H1 (cell line): Measurements from ENCODE around the gene F2RL2. TPM values are rescaled to one million over a fixed set of nuclear protein-coding genes. Genes with fewer than 3 reads are reported as not detected.

Experiments used
- CTCF ChIA-PET: fragments of 300-600 bp; sonication (Branson Sonifier 250); formaldehyde crosslinking; loops from one replicate; lab custom pipeline; 2021; ENCODE audit not compliant: partially characterized antibody; lab: Charles Lee
- POLR2A ChIA-PET: fragments of 300-600 bp; sonication (Branson Sonifier 250); formaldehyde crosslinking; loops from one replicate; lab custom pipeline; 2021; ENCODE audit warnings: inconsistent platforms; ENCODE audit not compliant: partially characterized antibody; lab: Charles Lee
- DNase-seq, 2 experiments: peaks; one replicate each; pipeline versions ENCODE4 v3.0.0 to v3.0.0-alpha.2; 2010 to 2022; ENCODE audit warnings: low spot score in 2 of 2, low read depth in 1 of 2, mixed read lengths in 1 of 2
- FAIRE-seq: peaks from 2 replicates; lab custom pipeline; 2011; peaks lifted over from hg19 to GRCh38; lab: Jason Lieb, UNC
- H2AFZ ChIP-seq: 2 replicates; pipeline ENCODE4 v1.8.1; 2012; ENCODE audit warnings: low read length, inconsistent platforms
- H2AK5ac ChIP-seq: 2 replicates; pipeline ENCODE4 v1.6.1; 2013; ENCODE audit warnings: low read depth, low read length
- H2BK120ac ChIP-seq: replicated peaks from 2 replicates; pipeline ENCODE3; 2013; ENCODE audit warnings: low read depth, low read length, inconsistent platforms
- H2BK12ac ChIP-seq: 2 replicates; pipeline ENCODE4 v1.6.1; 2013; ENCODE audit warnings: low read depth, low read length
- H2BK15ac ChIP-seq: 2 replicates; pipeline ENCODE4 v1.6.1; 2013; ENCODE audit warnings: low read length
- H2BK20ac ChIP-seq: 2 replicates; pipeline ENCODE4 v1.6.1; 2013; ENCODE audit warnings: low read length
- H2BK5ac ChIP-seq: 2 replicates; pipeline ENCODE4 v1.6.1; 2013; ENCODE audit warnings: low read depth, low read length
- H3K14ac ChIP-seq: 2 replicates; pipeline ENCODE4 v1.6.1; 2013; ENCODE audit warnings: inconsistent platforms; ENCODE audit not compliant: insufficient read length
- H3K18ac ChIP-seq: 2 replicates; pipeline ENCODE4 v1.6.1; 2013; ENCODE audit warnings: low read length; ENCODE audit errors: extremely low read depth
- H3K23ac ChIP-seq: 2 replicates; pipeline ENCODE4 v1.6.1; 2013; ENCODE audit warnings: inconsistent platforms; ENCODE audit not compliant: insufficient read length
- H3K23me2 ChIP-seq: 2 replicates; pipeline ENCODE4 v1.6.1; 2013; ENCODE audit warnings: low read depth, low read length
- H3K27ac ChIP-seq: 2 replicates; pipeline ENCODE4 v1.6.1; 2011; ENCODE audit warnings: low read depth, low read length, inconsistent platforms
- H3K27me3 ChIP-seq, 4 experiments: replicated peaks in 1 of 4; 1 replicate in 1 of 4; 2 replicates in 3 of 4; pipeline versions ENCODE4 v1.6.1 to v1.8.1; 2011 to 2013; ENCODE audit warnings: low read length in 3 of 4, mild to moderate bottlenecking in 3 of 4, inconsistent platforms in 2 of 4, mixed read lengths in 2 of 4, moderate library complexity in 1 of 4; ENCODE audit not compliant: control insufficient read depth in 3 of 4, insufficient read depth in 3 of 4; ENCODE audit errors: extremely low read depth in 1 of 4
- H3K36me3 ChIP-seq, 4 experiments: 2 replicates each; pipeline versions ENCODE4 v1.6.1 to v1.8.1; 2011 to 2013; ENCODE audit warnings: mild to moderate bottlenecking in 4 of 4, low read length in 3 of 4, moderate library complexity in 2 of 4, control low read depth in 1 of 4, inconsistent platforms in 1 of 4; ENCODE audit not compliant: insufficient read depth in 4 of 4, control insufficient read depth in 2 of 4
- H3K4ac ChIP-seq: replicated peaks from 2 replicates; pipeline ENCODE3; 2013; ENCODE audit warnings: low read length, low read depth, mixed read lengths, inconsistent platforms; ENCODE audit not compliant: insufficient read length
- H3K4me1 ChIP-seq, 4 experiments: replicated peaks in 1 of 4; 1 replicate in 1 of 4; 2 replicates in 3 of 4; pipeline versions ENCODE4 v1.6.1 to v1.8.1; 2011 to 2013; ENCODE audit warnings: low read length in 3 of 4, inconsistent platforms in 2 of 4, mixed read lengths in 1 of 4; ENCODE audit not compliant: insufficient read depth in 4 of 4, control insufficient read depth in 3 of 4
- H3K4me2 ChIP-seq, 2 experiments: 2 replicates each; pipeline versions ENCODE4 v1.6.1 to v1.8.1; 2011 to 2013; ENCODE audit warnings: low read depth in 2 of 2, low read length in 2 of 2, control low read depth in 1 of 2, inconsistent platforms in 1 of 2, mild to moderate bottlenecking in 1 of 2; ENCODE audit not compliant: insufficient read depth in 1 of 2
- H3K4me3 ChIP-seq, 4 experiments: fragments of 200-600, 300-600 bp in 1 of 4; sonication (generic), shearing (Covaris generic), sonication (Bioruptor Twin) in 1 of 4; 2 replicates each; pipeline versions ENCODE4 v1.5.1 to v1.8.1; 2011 to 2016; ENCODE audit warnings: low read length in 4 of 4, low read depth in 3 of 4, control low read depth in 2 of 4, inconsistent platforms in 2 of 4, mild to moderate bottlenecking in 2 of 4, mixed read lengths in 1 of 4, moderate library complexity in 1 of 4; ENCODE audit not compliant: insufficient read depth in 2 of 4; ENCODE audit errors: extremely low read depth in 1 of 4
- H3K56ac ChIP-seq: replicated peaks from 2 replicates; pipeline ENCODE3; 2013; ENCODE audit warnings: low read depth, mild to moderate bottlenecking, mixed read lengths, low read length, inconsistent platforms; ENCODE audit not compliant: insufficient read length
- H3K79me1 ChIP-seq: 2 replicates; pipeline ENCODE4 v1.6.1; 2013; ENCODE audit warnings: low read depth, low read length, control low read depth
- H3K79me2 ChIP-seq, 2 experiments: 2 replicates each; pipeline versions ENCODE4 v1.6.1 to v1.8.1; 2012 to 2013; ENCODE audit warnings: low read length in 2 of 2, mild to moderate bottlenecking in 2 of 2, inconsistent platforms in 1 of 2; ENCODE audit not compliant: insufficient read depth in 2 of 2, control insufficient read depth in 1 of 2
- H3K9ac ChIP-seq, 4 experiments: replicated peaks in 1 of 4; 1 replicate in 1 of 4; 2 replicates in 3 of 4; pipeline versions ENCODE4 v1.6.1 to v1.8.1; 2011 to 2013; ENCODE audit warnings: low read depth in 3 of 4, low read length in 3 of 4, control low read depth in 2 of 4, mild to moderate bottlenecking in 2 of 4, moderate library complexity in 2 of 4, inconsistent platforms in 1 of 4; ENCODE audit errors: extremely low read depth in 1 of 4
- H3K9me3 ChIP-seq, 2 experiments: 2 replicates each; pipeline versions ENCODE4 v1.6.1 to v1.8.1; 2012 to 2013; ENCODE audit warnings: mild to moderate bottlenecking in 2 of 2, moderate library complexity in 2 of 2, control low read depth in 1 of 2, inconsistent platforms in 1 of 2, low read depth in 1 of 2, low read length in 1 of 2, mixed read lengths in 1 of 2; ENCODE audit not compliant: insufficient read depth in 2 of 2
- H4K20me1 ChIP-seq, 2 experiments: replicated peaks in 1 of 2; 2 replicates each; pipeline versions ENCODE3 to v1.8.1; 2011 to 2013; ENCODE audit warnings: inconsistent platforms in 2 of 2, low read length in 2 of 2, mild to moderate bottlenecking in 1 of 2; ENCODE audit not compliant: insufficient read depth in 2 of 2, control insufficient read depth in 1 of 2
- H4K5ac ChIP-seq: 2 replicates; pipeline ENCODE4 v1.6.1; 2013; ENCODE audit warnings: low read length, low read depth, mixed read lengths, inconsistent platforms; ENCODE audit not compliant: insufficient read length
- H4K8ac ChIP-seq: 2 replicates; pipeline ENCODE4 v1.8.0; 2013; ENCODE audit warnings: mild to moderate bottlenecking, moderate library complexity, low read length, inconsistent platforms; ENCODE audit not compliant: insufficient read depth; ENCODE audit errors: extremely low read depth
- H4K91ac ChIP-seq: replicated peaks from 2 replicates; pipeline ENCODE3; 2013; ENCODE audit warnings: low read length, mixed read lengths, inconsistent platforms; ENCODE audit not compliant: insufficient read length
- FOSL1 ChIP-seq: IDR thresholded peaks from 2 replicates; pipeline ENCODE4 v1.6.1; 2011; ENCODE audit warnings: mild to moderate bottlenecking, low read depth, low read length, moderate library complexity; ENCODE audit not compliant: insufficient read depth
- PHF8 ChIP-seq: fragments of 200-600 bp; sonication (generic); conservative IDR thresholded peaks from 2 replicates; pipeline ENCODE4 v1.7.1; 2012; ENCODE audit warnings: low read depth, mild to moderate bottlenecking, inconsistent platforms, low read length, moderate library complexity
- RFX5 ChIP-seq: IDR thresholded peaks from 2 replicates; pipeline ENCODE4 v1.6.1; 2011; ENCODE audit warnings: low read depth, low read length, improper control_type of control experiment, borderline replicate concordance
- SIN3A ChIP-seq, 2 experiments: IDR thresholded peaks in 1 of 2; conservative IDR thresholded peaks in 1 of 2; 2 replicates each; pipeline ENCODE4 v1.6.1; 2011 to 2012; ENCODE audit warnings: low read length in 2 of 2, improper control_type of control experiment in 1 of 2, low read depth in 1 of 2, mild to moderate bottlenecking in 1 of 2
- WGBS, 2 experiments: shearing (Covaris generic) in 1 of 2; methylation state at CpG; one replicate each; pipeline versions ENCODE4 v1.1.6 to v1.1.7; 2013 to 2015; ENCODE audit warnings: low lambda C conversion rate in 2 of 2, mixed read lengths in 2 of 2, inconsistent platforms in 1 of 2, low coverage in 1 of 2, missing lambda C conversion rate in 1 of 2; ENCODE audit not compliant: insufficient replicate concordance in 2 of 2, insufficient coverage in 1 of 2, insufficient read length in 1 of 2; ENCODE audit errors: extremely low coverage in 1 of 2, missing lambda C conversion rate in 1 of 2; 5-methylcytosine and 5-hydroxymethylcytosine counted together
- polyA plus RNA-seq, 7 experiments: library from polyadenylated mRNA; depleted of rRNA in 3 of 7; stranded (reverse) in 5 of 7; unstranded in 2 of 7; fragments of >200 nt in 5 of 7; fragments of 200-250 nt in 2 of 7; gene quantifications; 1 replicate in 5 of 7; 2 replicates in 1 of 7; 4 replicates in 1 of 7; pipeline versions ENCODE4 v1.2.1 to v1.2.3, GENCODE V29; 2011 to 2013; ENCODE audit warnings: missing spikeins in 2 of 7, mixed read lengths in 2 of 7
- total RNA-seq: library from RNA; stranded (reverse); fragmentation: NEBNext Ultra II Directional; extraction: Animal tissue kit (Norgen Biotek cat#: 25700); gene quantifications from 2 replicates; pipeline ENCODE4 v1.2.1, GENCODE V29; 2021

The F2RL2 gene
- total and polyA plus RNA-seq, 2 of the 8 experiments (the other 6 are each of a cell fraction or from before 2014, with no cell fraction given), result 0.03 to 0.07 TPM

- WGBS, 2 experiments, result 87% methylated on average over 3 of the region's 3 CpGs; no CpG with 5 or more reads in 1 of the 2 experiments
- Histone ChIP-seq H3K23ac (no peak overlapping the region), H3K36me3 (peaks cover 0 to 4% (median under 1%) of the 10 kb centered on the region in 4 experiments; a peak in 3 of 8 replicates), H3K4me3 (no peak overlapping the region), H3K27me3 (no peaks in the 10 kb centered on the region), H4K20me1 (peaks cover 0 to 3% of the 10 kb centered on the region in 2 experiments), H2BK20ac (no peak overlapping the region), H3K79me2 (no peaks in the 10 kb centered on the region), H3K27ac (no peak overlapping the region), H2AFZ (no peak overlapping the region), H3K9ac (no peak overlapping the region), H3K18ac (no peak overlapping the region), H4K91ac (no peak overlapping the region), H3K79me1 (no peaks in the 10 kb centered on the region), H3K9me3 (no peaks in the 10 kb centered on the region), H2BK120ac (no peak overlapping the region), H3K4ac (no peak overlapping the region), H4K5ac (no peak overlapping the region), H3K23me2 (no peaks in the 10 kb centered on the region), H2BK5ac (no peak overlapping the region), H2BK12ac (no peak overlapping the region), H3K14ac (no peak overlapping the region), H3K4me1 (no peaks in the 10 kb centered on the region), H2AK5ac (no peak overlapping the region), H3K56ac (no peak overlapping the region), H2BK15ac (no peak overlapping the region), H4K8ac (no peak overlapping the region), H3K4me2 (no peak overlapping the region)
- FAIRE-seq (no peak), DNase-seq (no peak)
- no peak for TF ChIP-seq RFX5
- TF ChIP-seq SIN3A (conservative IDR thresholded peaks at IDR 0.05 in 1 of 2, IDR thresholded peaks at IDR 0.05 in 1 of 2; ENCODE audit: low read depth in 1 of 2, low read length in 2 of 2), result no peak
- TF ChIP-seq PHF8, result no peak
- TF ChIP-seq FOSL1, result no peak
- POLR2A ChIA-PET, result interaction anchor here (0.9 kb wide), 1 partner anchor 39 kb away, joined by 3 read pairs; no protein-coding TSS in a partner anchor
- CTCF ChIA-PET, result interaction anchor here (0.7 to 0.9 kb wide), 3 partner anchors 29 to 51 kb away, joined by 3 read pairs; no protein-coding TSS in a partner anchor
Measured at GRCh38 chr5:76663573-76663972, 40.4 kb upstream of the F2RL2 start.
